GM23248 (cell line): ENCODE measurements around the gene FBXO34.

ENCODE experiments used
- EZH2 ChIP-seq: fragments of 200-600 bp; sonication (generic); IDR thresholded peaks from 2 replicates; pipeline ENCODE4 v1.6.1; 2018; ENCODE audit warnings: antibody characterized with exemption, mild to moderate bottlenecking; ENCODE audit not compliant: insufficient read depth, poor library complexity, severe bottlenecking
- EZH2phosphoT487 ChIP-seq: fragments of 200-600 bp; sonication (generic); IDR thresholded peaks from 2 replicates; pipeline ENCODE4 v1.6.1; 2018; ENCODE audit warnings: antibody characterized with exemption, moderate library complexity, mild to moderate bottlenecking, low read depth; ENCODE audit not compliant: insufficient read depth

DNA sequence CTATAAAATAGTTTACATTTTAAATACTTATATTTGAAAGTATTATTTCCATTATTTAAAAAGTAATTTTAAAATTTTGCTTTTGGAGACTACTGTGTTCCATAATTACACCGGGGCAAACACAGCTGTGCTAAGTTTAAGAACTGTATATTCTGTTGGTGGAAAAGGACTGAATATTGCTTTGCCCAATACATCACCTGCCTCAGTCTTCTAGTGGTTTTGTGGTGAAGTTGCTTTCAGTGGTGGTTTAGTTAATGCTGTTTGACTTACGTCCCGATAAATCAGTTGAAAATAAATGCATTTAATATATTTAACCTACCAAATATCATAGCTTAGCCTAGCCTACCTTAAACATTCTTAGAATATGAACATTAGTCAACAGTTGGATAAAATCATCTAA, 23.4 kb downstream of the FBXO34 start:
- TF ChIP-seq EZH2phosphoT487 (no peak), EZH2 (no peak)
